HCT116 (cell line): Measurements from ENCODE around the gene GAD2. TPM values are rescaled to one million over a fixed set of nuclear protein-coding genes. Genes with fewer than 3 reads are reported as not detected.

Experiments
- ATAC-seq: fragments of 200-7000 bp; cut with Tn5 transposase; 2 replicates; pipeline ENCODE4 v1.9.1; 2020; ENCODE audit warnings: mild to moderate bottlenecking, moderate library complexity
- BruUV-seq: library from RNA; stranded (reverse); fragments of 400-500 nt; replicated peaks from 2 replicates; lab custom pipeline; 2021; lab: Mats Ljungman, UMichigan
- CTCF ChIA-PET: fragments of 300-600 bp; sonication (Branson Sonifier 250); formaldehyde crosslinking; loops from one replicate; lab custom pipeline; 2021; ENCODE audit warnings: antibody characterized with exemption; lab: Charles Lee
- POLR2A ChIA-PET: fragments of 300-600, 350-600 bp; sonication (Branson Sonifier 250); formaldehyde crosslinking; loops from one replicate; lab custom pipeline; 2021; ENCODE audit warnings: antibody characterized with exemption; lab: Charles Lee
- RAD21 ChIA-PET, 2 experiments: fragments of 300-600 bp; sonication (Branson Sonifier 250); formaldehyde crosslinking; loops; one replicate each; lab custom pipeline; 2023; ENCODE audit warnings: low total read pairs in 2 of 2; ENCODE audit not compliant: uncharacterized antibody in 2 of 2, unreplicated experiment in 2 of 2, low non-redundant PET in 1 of 2; lab: Charles Lee
- DNase-seq: peaks from one replicate; pipeline ENCODE4 v3.0.0-alpha.2; 2010; ENCODE audit warnings: low read depth, low spot score
- H2AFZ ChIP-seq: fragments of 200-600 bp; shearing (Covaris generic), sonication (generic); 2 replicates; pipeline ENCODE4 v1.6.1; 2017; ENCODE audit warnings: low read depth, mixed run types, mixed read lengths, antibody characterized with exemption, low read length; ENCODE audit not compliant: poor library complexity, severe bottlenecking
- H3K27ac ChIP-seq: 2 replicates; pipeline ENCODE4 v1.5.1; 2012; ENCODE audit warnings: low read depth, low read length
- H3K27me3 ChIP-seq: fragments of 200-600 bp; sonication (generic); 2 replicates; pipeline ENCODE4 v1.6.1; 2016; ENCODE audit warnings: mixed run types, low read length, mixed read lengths; ENCODE audit not compliant: insufficient read depth
- H3K36me3 ChIP-seq, 2 experiments: fragments of 200-500 bp in 1 of 2; fragments of 200-600 bp in 1 of 2; sonication (Bioruptor generic) in 1 of 2; sonication (generic) in 1 of 2; 2 replicates each; pipeline versions ENCODE4 v1.5.1 to v1.6.1; 2014 to 2016; ENCODE audit warnings: low read length in 2 of 2, inconsistent platforms in 1 of 2, mixed read lengths in 1 of 2, mixed run types in 1 of 2; ENCODE audit not compliant: insufficient read depth in 2 of 2, control insufficient read depth in 1 of 2
- H3K4me1 ChIP-seq, 2 experiments: fragments of 200-600 bp in 1 of 2; sonication (generic) in 1 of 2; 2 replicates each; pipeline versions ENCODE4 v1.5.1 to v1.6.1; 2012 to 2017; ENCODE audit warnings: low read length in 2 of 2, inconsistent platforms in 1 of 2, mild to moderate bottlenecking in 1 of 2, mixed read lengths in 1 of 2, mixed run types in 1 of 2, moderate library complexity in 1 of 2; ENCODE audit not compliant: insufficient read depth in 2 of 2, control insufficient read depth in 1 of 2
- H3K4me2 ChIP-seq: fragments of 200-600 bp; sonication (generic); 2 replicates; pipeline ENCODE4 v1.6.1; 2017; ENCODE audit warnings: mixed run types, low read length, mixed read lengths
- H3K4me3 ChIP-seq, 2 experiments: fragments of 200-600 bp in 1 of 2; sonication (generic) in 1 of 2; replicated peaks in 1 of 2; 2 replicates each; pipeline ENCODE4 v1.5.1; 2011 to 2016; ENCODE audit warnings: low read length in 2 of 2, control low read depth in 1 of 2, low read depth in 1 of 2, mild to moderate bottlenecking in 1 of 2, mixed read lengths in 1 of 2, mixed run types in 1 of 2
- H3K79me2 ChIP-seq: fragments of 200-600 bp; sonication (generic); 2 replicates; pipeline ENCODE4 v1.6.1; 2017; ENCODE audit warnings: mild to moderate bottlenecking, mixed run types, low read length, moderate library complexity, mixed read lengths; ENCODE audit not compliant: insufficient read depth
- H3K9ac ChIP-seq: fragments of 200-600 bp; sonication (generic); 2 replicates; pipeline ENCODE4 v1.6.1; 2016; ENCODE audit warnings: low read length, mixed read lengths
- H3K9me2 ChIP-seq: fragments of 200-600 bp; sonication (generic), shearing (Covaris generic); 2 replicates; pipeline ENCODE4 v1.6.1; 2017; ENCODE audit warnings: mixed run types, mild to moderate bottlenecking, moderate library complexity; ENCODE audit not compliant: insufficient read depth
- H3K9me3 ChIP-seq, 2 experiments: fragments of 200-500 bp in 1 of 2; fragments of 200-600 bp in 1 of 2; sonication (Bioruptor generic) in 1 of 2; sonication (generic) in 1 of 2; 2 replicates each; pipeline ENCODE4 v1.6.1; 2014 to 2017; ENCODE audit warnings: low read length in 2 of 2, mixed read lengths in 2 of 2, inconsistent platforms in 1 of 2, low read depth in 1 of 2, mild to moderate bottlenecking in 1 of 2, mixed run types in 1 of 2, moderate library complexity in 1 of 2; ENCODE audit not compliant: control insufficient read depth in 1 of 2, insufficient read depth in 1 of 2
- H4K20me1 ChIP-seq: fragments of 200-600 bp; sonication (generic), shearing (Covaris generic); 2 replicates; pipeline ENCODE4 v1.6.1; 2017; ENCODE audit warnings: mixed run types, mild to moderate bottlenecking, moderate library complexity; ENCODE audit not compliant: insufficient read depth
- ELF1 ChIP-seq: IDR thresholded peaks from 2 replicates; pipeline ENCODE4 v1.6.1; 2012; ENCODE audit warnings: low read depth, borderline replicate concordance
- EZH2phosphoT487 ChIP-seq: fragments of 200-600 bp; IDR thresholded peaks from 2 replicates; pipeline ENCODE4 v1.6.1; 2018; ENCODE audit warnings: antibody characterized with exemption, borderline replicate concordance
- POLR2A ChIP-seq: IDR thresholded peaks from 2 replicates; pipeline ENCODE4 v1.7.0; 2011; ENCODE audit warnings: borderline replicate concordance; ENCODE audit not compliant: insufficient read depth, insufficient read length; ENCODE audit errors: extremely low read depth
- SP1 ChIP-seq: IDR thresholded peaks from 2 replicates; pipeline ENCODE4 v1.6.1; 2012; ENCODE audit warnings: low read depth
- SRF ChIP-seq: IDR thresholded peaks from 2 replicates; pipeline ENCODE4 v1.6.1; 2012; ENCODE audit warnings: low read depth
- YY1 ChIP-seq: IDR thresholded peaks from 2 replicates; pipeline ENCODE4 v1.6.1; 2011; ENCODE audit warnings: low read length, low read depth, moderate library complexity, mild to moderate bottlenecking; ENCODE audit not compliant: insufficient replicate concordance; ENCODE audit errors: extremely low read depth
- ZFX ChIP-seq: fragments of 450-650 bp; IDR thresholded peaks from 2 replicates; pipeline ENCODE4 v1.6.1; 2017
- intact Hi-C: fragments of 100-400 bp; cut with micrococcal nuclease; formaldehyde crosslinking; loops from 2 replicates; pipeline ENCODE4 v1.10.0; 2022
- total RNA-seq: library from RNA; stranded (reverse); gene quantifications from one replicate; pipeline ENCODE4 v1.2.1, GENCODE V29; 2021; ENCODE audit not compliant: unreplicated experiment
- TF ChIP-seq, protein P1 (sequence below): IDR thresholded peaks from 2 replicates; pipeline ENCODE4 v1.6.1; 2012
- TF ChIP-seq, protein P2 (sequence below), 3 experiments: fragments of 200-600 bp in 1 of 3; sonication (generic) in 1 of 3; IDR thresholded peaks in 2 of 3; conservative IDR thresholded peaks in 1 of 3; 2 replicates each; pipeline ENCODE4 v1.5.1; 2012 to 2017; ENCODE audit warnings: low read depth in 2 of 3, low read length in 2 of 3, antibody characterized with exemption in 1 of 3, borderline replicate concordance in 1 of 3, control low read depth in 1 of 3, mild to moderate bottlenecking in 1 of 3, mixed read lengths in 1 of 3, mixed run types in 1 of 3, moderate library complexity in 1 of 3; ENCODE audit not compliant: insufficient read depth in 1 of 3

Gene GAD2
- total RNA-seq, 1 experiment from 2014 or later, result not detected

GRCh38 chr10:26291721-26292480, 75.3 kb downstream of the GAD2 start:
- Histone ChIP-seq H3K4me1 (no peaks in the 10 kb centered on the region), H3K27ac (no peak overlapping the region)
- no peak for TF ChIP-seq SRF
- TF ChIP-seq, protein P1, sequence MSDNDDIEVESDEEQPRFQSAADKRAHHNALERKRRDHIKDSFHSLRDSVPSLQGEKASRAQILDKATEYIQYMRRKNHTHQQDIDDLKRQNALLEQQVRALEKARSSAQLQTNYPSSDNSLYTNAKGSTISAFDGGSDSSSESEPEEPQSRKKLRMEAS, result no peak
- TF ChIP-seq, protein P2, sequence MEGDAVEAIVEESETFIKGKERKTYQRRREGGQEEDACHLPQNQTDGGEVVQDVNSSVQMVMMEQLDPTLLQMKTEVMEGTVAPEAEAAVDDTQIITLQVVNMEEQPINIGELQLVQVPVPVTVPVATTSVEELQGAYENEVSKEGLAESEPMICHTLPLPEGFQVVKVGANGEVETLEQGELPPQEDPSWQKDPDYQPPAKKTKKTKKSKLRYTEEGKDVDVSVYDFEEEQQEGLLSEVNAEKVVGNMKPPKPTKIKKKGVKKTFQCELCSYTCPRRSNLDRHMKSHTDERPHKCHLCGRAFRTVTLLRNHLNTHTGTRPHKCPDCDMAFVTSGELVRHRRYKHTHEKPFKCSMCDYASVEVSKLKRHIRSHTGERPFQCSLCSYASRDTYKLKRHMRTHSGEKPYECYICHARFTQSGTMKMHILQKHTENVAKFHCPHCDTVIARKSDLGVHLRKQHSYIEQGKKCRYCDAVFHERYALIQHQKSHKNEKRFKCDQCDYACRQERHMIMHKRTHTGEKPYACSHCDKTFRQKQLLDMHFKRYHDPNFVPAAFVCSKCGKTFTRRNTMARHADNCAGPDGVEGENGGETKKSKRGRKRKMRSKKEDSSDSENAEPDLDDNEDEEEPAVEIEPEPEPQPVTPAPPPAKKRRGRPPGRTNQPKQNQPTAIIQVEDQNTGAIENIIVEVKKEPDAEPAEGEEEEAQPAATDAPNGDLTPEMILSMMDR (IDR thresholded peaks at IDR 0.05 in 2 of 3, conservative IDR thresholded peaks at IDR 0.05 in 1 of 3; ENCODE audit: borderline replicate concordance in 1 of 3, insufficient read depth in 1 of 3, low read depth in 2 of 3, low read length in 2 of 3), result no peak
- TF ChIP-seq ZFX, result no peak
- no peak for TF ChIP-seq POLR2A
- TF ChIP-seq EZH2phosphoT487, result no peak
- TF ChIP-seq, all 23 proteins: peak for 0
- H3K27me3 ChIP-seq, result peaks cover 34% of the 10 kb centered on the region; the same call in 1 of the 2 replicates
- no peaks in the 10 kb centered on the region for H4K20me1 ChIP-seq
- no peaks in the 10 kb centered on the region for H3K79me2 ChIP-seq
- RAD21 ChIA-PET, result interaction anchor here in 1 of 2 experiments (0.6 kb wide), 1 partner anchor 42 kb away, joined by 3 read pairs; no protein-coding TSS in a partner anchor
- intact Hi-C loops, result no loop called here
- DNase-seq (no peak), ATAC-seq (no peak)
- CTCF ChIA-PET, result no interaction called here
- no peaks in the 10 kb centered on the region for H3K36me3 ChIP-seq
- no peak overlapping the region for H3K4me3 ChIP-seq
- no peaks in the 10 kb centered on the region for H3K9me2 ChIP-seq
- H3K9ac ChIP-seq, result no peak overlapping the region
- BruUV-seq, result no TSS peak
- no peaks in the 10 kb centered on the region for H3K9me3 ChIP-seq
- H2AFZ ChIP-seq, result no peak overlapping the region
- no peak overlapping the region for H3K4me2 ChIP-seq
- POLR2A ChIA-PET, result no interaction called here

- ATAC-seq, result no peak
- RAD21 ChIA-PET, result no interaction called here
- intact Hi-C loops, result no loop called here
- no TSS peak for BruUV-seq
- H3K79me2 ChIP-seq, result no peaks in the 10 kb centered on the region
- CTCF ChIA-PET, result no interaction called here
- H3K4me1 ChIP-seq, result no peaks in the 10 kb centered on the region
- H3K9me3 ChIP-seq, result no peaks in the 10 kb centered on the region
- peaks cover 37% of the 10 kb centered on the region for H3K27me3 ChIP-seq
- POLR2A ChIA-PET, result no interaction called here
- H3K36me3 ChIP-seq, result no peaks in the 10 kb centered on the region
- no peaks in the 10 kb centered on the region for H3K9me2 ChIP-seq
- H2AFZ ChIP-seq, result no peak overlapping the region
- H3K4me3 ChIP-seq, result no peak overlapping the region
- H3K9ac ChIP-seq, result no peak overlapping the region
- TF ChIP-seq ELF1 (no peak), EZH2phosphoT487 (no peak), SP1 (no peak), YY1 (no peak)
- no peak overlapping the region for H3K27ac ChIP-seq
- DNase-seq, result no peak
- no peaks in the 10 kb centered on the region for H4K20me1 ChIP-seq
- no peak overlapping the region for H3K4me2 ChIP-seq
Observed at GRCh38 chr10:26296360-26296759, 79.8 kb downstream of the GAD2 start.
